Transverse colon (tissue), 4 donors: ENCODE results near the gene CNOT4.

Experiments used
- CTCF ChIP-seq, 5 experiments: fragments of 200-600 bp in 3 of 5; fragments of 450-650 bp in 2 of 5; sonication (generic) in 3 of 5; IDR thresholded peaks; 1 replicate in 2 of 5; 2 replicates in 3 of 5; pipeline ENCODE4 v1.5.1; 2016 to 2017; ENCODE audit warnings: antibody characterized with exemption in 5 of 5, inconsistent platforms in 3 of 5, mild to moderate bottlenecking in 2 of 5, moderate library complexity in 1 of 5
- EP300 ChIP-seq: sonication (generic); formaldehyde crosslinking; IDR thresholded peaks from one replicate; pipeline ENCODE4 v1.6.1; 2017; ENCODE audit warnings: antibody characterized with exemption, low read depth
- POLR2A ChIP-seq: fragments of 450-650 bp; IDR thresholded peaks from one replicate; pipeline ENCODE4 v1.6.1; 2016; ENCODE audit warnings: antibody characterized with exemption, mild to moderate bottlenecking, moderate library complexity
- POLR2AphosphoS5 ChIP-seq, 3 donors: sonication (generic); formaldehyde crosslinking; IDR thresholded peaks; one replicate each; pipeline ENCODE4 v1.6.1; 2016; ENCODE audit warnings: antibody characterized with exemption in 3 of 3

DNA sequence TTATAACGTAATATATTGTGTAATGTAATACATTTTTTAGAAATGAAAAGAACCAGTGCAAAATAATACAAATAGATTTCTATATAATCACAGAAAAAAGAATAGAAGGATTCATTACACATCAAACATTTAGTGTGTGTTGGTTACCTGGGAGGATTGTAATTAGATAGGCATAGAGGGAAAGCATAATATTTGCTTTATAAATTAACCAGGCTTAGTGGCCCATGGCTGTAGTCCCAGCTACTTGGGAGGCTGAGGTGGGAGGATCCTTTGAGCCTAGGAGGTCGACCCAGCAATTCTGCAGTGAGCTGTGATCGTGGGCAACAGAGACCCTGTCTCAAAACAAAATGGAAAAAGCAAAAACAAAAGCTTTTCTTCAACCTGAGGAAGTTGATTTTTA is 5.0 kb upstream of the CNOT4 start:
- no peak for TF ChIP-seq EP300
- no peak for TF ChIP-seq CTCF (IDR thresholded peaks at IDR 0.05)
- TF ChIP-seq POLR2A, result no peak
- no peak for TF ChIP-seq POLR2AphosphoS5 (IDR thresholded peaks at IDR 0.05)
